ENCODE data around the gene RAB3IL1.
"Not testable (repeated sequence)": the region's sequence is repeated elsewhere in the genome, so short reads cannot be mapped to it uniquely, and the experiment has no call there.

RAB3IL1 gene

DNA sequence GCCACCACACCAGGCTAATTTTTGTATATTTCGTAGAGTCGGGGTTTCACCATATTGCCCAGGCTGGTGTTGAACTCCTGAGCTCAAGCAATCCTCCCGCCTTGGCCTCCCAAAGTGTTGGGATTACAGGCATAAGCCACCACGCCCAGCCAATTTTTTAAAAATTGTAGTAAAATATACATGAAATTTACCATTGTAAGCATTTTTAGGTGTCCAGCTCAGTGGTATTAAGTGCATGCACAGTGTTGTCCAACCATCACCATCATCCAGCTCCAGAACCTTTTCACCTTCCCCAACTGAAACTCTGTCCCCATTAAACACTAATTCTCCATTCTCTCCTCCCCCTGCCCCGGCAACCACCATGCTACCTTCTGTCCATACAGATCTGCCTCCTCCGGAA is 34.5 kb downstream of the RAB3IL1 start:
- DNase-seq = no peak

DNA sequence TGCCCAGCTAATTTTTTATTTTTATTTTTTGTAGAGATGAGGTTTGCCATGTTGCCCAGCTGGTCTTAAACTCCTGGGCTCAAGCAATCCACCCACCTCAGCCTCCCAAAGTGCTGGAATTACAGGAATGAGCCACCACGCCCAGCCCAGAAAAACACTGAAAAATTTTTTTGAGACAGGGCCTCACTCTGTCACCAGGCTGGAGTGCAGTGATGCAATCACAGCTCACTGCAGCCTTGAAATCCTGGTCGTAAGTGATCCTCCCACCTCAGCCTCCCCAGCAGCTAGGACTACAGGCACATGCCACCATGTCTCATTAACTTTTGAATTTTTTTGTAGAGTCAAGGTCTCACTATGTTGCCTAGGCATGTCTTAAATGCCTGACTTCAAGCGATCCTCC is 35.1 kb downstream of the RAB3IL1 start:
- DNase-seq = not testable (repeated sequence)

DNA sequence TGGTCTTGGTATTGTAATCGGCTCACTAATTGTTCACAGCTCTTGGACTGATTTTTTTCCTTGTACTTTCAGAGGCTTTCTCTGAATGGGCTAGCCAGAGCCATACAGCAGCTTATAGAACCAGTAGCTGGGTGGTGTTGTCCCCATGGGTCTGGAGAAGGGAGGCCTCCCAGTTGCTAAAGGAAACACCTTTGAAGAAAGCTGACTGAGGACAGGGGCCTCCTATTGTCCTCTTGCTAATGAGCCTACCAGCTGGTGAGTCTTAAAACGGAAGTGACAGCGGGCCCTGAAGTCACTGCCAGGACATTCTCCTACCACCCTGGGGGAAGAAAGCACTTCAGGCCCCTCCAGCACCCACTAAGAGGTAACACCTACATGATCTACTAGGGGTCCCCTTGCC is 36.0 kb downstream of the RAB3IL1 start:
- DNase-seq = no peak

DNA sequence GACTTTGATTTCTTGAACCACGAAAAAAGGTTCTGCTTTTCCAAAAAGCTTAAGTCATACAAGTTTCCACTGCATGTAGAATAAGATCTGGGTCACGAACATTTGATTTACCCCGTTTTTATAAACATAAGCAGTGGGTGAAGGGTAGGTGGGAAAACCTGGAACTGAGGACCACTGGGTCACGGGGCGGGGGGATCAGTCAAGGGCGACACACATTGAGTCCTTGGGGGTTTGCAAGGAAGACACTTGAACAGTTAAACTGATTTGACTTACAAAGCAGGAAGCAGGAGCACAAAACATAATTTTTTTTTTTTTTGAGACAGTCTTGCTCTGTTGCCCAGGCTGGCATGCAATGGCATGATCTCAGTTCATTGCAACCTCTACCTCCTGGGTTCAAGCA is 36.9 kb downstream of the RAB3IL1 start:
- DNase-seq = no peak

DNA sequence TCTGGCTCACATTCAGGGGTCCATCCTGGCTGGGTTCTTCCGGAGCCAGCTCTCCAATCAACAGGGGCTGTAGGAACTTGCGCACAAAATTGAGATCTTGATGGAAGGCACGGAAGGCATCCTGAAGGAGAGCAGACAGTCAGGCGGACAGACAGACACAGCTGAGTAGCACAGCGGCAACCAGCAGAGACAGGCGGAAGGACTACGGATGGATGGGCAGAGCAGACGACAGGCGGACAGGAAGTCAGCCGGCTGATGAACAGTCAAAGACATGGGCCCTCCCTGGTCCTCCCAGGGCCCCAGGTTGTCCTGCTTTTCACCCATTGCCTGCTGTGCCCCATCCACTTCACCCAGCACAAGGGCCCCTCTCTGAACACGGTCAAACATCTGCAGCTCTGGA is 37.3 kb downstream of the RAB3IL1 start:
- DNase-seq = no peak

DNA sequence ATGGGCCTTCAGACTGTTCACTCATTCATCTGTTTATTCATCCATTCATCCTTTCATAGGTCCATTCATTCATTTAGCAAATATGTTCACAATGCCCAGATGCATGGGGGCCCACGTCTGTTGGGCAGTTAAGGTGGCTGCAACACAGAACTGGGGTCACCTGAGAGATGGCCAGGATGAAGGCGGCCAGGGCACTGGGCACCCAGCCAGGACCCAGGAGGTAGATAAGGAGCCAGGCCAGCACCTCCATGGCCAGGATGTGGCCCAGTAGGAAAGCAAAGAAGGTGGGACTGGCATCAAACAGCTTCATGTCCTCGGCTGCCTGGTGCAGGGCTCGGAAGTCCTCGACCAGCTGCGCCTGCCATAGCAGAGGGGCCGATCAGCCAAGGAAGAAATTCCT is 38.2 kb downstream of the RAB3IL1 start:
- no peak for DNase-seq

DNA sequence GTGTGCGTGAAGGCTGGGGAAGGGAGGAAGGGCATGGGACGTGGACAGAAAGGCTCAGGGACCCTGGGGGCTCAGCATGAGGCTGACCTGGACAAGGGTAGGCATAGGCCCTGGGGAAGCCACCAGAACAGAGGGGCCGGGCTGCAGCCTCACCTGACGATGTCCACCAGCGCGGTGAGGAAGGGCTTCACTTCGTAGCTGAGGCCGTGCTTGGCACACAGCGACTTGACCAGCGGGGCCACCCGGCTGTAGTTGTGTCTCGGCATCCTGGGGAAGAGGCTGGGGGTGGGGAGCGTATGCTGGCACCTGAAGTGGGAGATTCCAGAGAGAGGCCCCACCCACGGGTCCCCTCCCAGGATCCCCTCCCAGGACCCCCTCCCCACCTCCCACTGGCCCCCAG is 41.7 kb downstream of the RAB3IL1 start:
- DNase-seq = no peak

DNA sequence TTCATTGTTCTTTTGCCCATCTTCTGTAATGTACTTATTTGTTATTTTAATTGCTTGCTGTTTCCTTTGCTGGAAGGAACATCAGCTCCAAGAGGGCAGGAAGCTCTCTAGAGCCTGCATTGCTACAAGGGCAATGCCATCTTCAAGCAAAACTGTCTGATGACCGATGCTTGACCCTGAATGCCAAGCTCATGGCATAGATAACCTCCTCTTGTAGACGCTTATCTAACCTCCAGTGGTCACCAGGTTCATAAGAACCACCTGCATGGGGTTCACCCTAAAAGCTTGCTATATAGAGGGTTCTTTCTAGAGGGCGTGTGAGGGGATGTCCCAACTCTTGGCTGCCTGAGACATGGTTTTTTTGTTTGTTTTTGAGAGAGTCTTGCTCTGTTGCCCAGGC is 42.5 kb downstream of the RAB3IL1 start:
- DNase-seq = no peak

DNA sequence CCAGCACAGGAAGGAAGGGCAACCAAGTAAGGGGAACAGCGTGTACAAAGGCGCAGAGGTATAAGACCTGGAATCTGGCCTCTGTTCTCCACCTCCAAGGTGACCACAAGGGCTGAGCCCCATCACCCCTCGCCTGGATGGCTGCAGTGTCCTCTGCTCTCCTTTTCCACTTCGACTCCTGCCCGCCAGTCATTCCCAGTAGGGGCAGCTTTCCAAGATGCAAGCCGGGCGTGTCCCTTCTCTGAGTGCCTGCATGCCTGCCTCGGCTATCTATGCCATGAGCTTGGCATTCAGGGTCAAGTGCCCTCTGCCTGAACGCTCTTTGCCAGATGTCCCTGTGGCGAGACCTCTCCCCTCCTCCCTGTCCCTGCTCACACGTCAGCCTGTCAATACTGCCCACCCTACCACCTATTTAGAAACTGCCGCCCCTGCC is 43.0 kb downstream of the RAB3IL1 start:
- no peak for DNase-seq

DNA sequence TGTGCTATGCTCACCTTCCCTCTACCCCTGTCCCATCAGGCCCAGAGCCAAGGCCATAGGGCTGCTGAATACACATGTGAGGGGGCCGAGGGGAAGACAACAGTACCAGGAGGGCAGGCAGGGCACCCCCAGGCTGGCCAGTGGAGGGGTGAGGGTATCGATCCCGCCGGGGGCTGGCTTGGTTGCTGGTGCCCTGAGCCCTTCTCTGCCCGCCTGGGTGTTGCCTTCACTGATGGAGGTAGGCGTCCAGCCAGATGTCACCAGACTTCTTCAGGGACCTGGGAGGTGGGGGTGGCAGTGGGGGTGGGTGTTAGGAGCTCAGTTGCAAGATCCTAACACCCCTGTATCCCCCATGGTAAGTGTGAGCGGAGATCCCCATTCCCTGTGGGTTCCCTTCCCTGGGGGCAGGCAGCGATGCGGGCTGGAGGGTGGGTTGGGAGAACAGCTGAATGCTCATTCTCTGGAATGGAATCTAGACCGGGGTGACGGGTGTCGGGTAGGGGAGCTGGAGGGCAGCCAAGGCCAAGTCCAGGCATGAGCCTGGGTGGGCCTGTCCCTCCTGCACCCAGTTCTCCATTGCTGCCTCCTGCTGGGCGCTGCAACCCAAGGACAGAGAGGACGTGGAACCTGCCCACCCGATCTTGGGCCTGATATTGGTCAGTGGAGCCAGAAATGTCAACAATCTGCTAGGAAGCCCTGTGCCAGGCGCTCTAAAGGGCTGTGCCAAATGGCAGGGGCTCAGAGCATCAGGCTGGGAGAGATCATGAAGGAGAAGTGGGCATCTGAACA is 43.6 kb downstream of the RAB3IL1 start:
- DNase-seq = no peak

DNA sequence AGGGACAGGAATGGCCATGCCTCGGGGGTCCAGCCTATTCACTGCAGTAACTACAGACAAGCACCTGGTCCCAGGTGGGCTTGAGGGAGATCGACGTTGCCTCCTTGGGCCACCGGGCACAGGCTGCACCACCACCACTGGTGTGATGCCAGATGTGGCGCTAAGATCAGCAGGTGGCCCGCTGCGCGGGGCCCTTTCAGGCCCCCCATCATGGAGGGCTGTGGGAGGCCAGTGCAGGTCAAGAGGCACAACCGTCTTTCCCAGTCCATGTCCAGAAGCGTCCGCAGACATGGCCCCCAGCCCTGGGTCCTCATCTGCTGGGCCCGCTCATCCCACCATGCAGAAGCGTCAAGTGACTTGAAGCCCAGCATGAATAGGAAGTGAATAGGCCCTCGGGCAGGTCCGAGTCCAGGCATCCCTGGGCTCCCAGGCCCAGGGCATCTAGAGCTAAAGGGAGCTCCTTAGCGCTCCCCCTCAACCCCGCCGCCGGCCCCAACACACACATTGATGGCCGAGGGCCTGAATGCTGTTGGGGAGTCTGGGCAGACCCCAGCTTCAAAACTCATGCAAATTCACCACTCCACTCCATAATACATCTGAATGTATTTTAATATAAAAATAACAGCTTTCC is 44.3 kb downstream of the RAB3IL1 start:
- DNase-seq = no peak

DNA sequence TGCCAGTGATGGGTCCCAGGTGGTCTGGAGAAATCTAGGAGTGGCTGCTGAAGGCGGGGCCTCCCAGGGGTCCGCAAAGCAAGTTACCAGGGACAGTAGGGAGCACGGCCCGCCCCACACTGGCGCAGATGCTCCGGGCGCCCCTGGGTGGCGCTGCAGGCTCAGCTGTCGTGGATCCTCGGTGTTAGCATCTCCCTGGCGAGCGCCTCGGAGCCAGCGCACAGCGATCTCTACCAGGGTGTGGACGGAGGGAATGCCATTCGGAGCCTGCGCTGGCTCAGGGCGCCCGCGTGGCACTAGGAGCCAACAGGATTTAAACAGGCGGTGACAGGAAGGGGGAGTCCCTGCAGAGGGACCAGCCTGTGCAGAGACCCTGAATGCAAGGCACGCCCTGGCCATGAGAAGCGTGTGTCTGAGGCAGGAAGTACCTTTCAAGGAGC is 46.2 kb downstream of the RAB3IL1 start:
- peak; percentile 70 for DNase-seq

DNA sequence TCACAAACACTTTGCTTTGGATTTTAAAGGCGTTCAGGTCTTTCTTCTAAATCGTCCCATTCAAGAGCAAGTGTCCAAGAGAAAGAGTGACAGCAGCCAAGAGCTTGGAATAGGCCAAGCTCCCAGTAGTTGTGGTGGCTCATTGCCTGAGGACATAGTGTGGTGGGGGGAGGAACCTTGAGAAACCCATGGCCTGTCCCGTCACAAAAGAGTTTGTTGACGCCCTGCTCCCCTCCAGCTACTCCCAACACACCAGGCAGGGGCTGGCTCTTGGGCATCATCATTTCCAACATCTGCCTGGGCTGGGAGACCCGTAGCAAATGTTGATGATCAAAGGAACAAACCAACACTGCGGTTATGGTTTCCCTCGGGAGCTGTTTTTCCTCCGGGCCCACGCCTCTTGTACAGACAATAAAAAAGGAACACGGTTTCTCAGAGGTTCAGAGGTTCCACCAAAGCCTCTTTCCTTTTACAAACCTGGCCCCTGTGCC is 46.8 kb downstream of the RAB3IL1 start:
- DNase-seq = no peak

DNA sequence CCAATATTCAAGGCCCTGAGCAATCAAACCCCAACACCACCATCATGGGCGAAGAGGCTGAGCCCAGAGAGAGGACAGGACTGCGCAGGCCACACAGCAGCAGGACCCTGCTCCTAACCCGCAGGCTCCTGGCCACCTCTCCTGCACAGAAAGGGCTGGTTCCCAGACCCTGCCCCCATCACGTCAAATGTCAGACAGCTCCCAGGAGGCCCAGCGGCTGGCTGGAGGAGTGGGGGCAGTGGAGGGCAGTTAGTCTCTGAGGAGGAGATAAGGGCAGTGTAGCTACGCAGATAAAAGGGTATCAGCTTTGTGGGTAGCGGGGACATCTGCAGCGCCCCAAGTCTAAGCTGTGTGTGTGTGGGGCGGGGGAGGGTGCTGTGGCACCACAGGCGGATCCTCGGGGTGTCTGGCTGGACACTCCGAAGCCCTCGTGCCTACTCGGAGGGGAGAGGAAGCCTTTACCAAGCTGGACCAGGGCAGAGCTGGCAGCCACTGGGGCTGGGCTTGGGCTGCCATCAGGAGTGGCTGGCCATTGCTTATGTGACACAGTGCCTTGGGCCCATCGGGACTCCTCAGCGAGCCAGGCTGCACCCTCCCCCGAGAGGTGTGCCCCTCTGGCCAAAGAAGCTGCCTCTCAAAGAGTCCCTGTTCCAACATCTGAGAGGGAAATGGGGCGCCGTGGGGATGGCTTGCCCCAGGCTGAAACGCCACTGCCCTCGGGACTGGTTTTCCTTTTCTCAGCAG is 47.5 kb downstream of the RAB3IL1 start:
- no peak for DNase-seq

DNA sequence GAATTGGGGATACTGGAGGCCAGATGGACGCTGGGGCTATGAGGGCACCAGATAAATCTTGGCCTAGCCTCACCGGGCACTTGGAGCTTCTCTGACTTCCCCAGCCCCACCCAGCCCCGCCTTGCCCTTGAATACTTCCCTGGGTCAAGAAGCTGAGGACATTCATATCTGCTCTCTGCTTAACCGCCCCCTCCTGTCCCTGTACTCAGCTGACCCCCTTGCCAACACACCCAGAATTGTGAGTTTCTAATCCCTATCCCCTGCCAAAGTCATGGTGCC is 48.0 kb downstream of the RAB3IL1 start:
- DNase-seq = no peak

DNA sequence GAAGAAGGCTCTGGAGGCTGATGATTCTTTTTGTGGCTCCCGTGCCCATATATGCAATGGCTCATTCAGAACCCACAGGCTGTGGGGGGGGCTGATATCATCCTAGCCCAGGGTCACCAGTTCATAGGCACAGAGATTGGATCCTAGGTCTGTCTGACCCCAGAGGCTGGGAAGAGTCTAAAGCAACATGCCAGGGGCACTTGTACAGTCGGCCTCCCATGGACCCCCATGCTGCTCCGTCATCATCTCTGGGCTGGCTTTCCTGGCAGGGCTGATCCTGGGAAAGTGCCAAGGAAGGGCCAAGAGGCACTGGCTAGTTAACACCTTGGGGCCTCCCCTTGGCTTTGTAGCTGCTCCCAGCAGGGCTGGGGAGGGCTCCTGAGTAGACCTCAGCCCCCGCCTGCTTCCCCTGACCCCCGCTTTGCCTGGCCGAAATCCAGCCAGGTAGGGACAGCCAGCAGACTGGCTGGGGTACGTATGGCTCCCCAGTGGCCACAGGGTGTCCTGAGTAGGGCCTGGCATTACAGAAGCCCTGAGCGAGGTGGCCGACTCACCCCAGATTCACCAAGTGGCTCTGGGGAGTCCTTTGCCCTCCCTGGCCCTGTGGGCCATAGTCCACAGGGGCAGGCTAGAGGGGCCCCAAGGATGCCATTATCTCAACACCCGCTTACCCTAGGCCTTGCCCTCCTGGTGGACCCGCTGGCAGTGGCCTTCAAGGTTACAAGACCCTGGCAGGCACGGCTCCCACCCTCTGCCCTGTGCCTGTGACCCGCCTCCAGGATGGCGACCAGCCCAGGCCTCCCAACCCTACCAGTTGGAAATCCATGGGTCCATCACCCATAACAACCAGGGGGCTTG is 48.6 kb downstream of the RAB3IL1 start:
- DNase-seq = no peak

DNA sequence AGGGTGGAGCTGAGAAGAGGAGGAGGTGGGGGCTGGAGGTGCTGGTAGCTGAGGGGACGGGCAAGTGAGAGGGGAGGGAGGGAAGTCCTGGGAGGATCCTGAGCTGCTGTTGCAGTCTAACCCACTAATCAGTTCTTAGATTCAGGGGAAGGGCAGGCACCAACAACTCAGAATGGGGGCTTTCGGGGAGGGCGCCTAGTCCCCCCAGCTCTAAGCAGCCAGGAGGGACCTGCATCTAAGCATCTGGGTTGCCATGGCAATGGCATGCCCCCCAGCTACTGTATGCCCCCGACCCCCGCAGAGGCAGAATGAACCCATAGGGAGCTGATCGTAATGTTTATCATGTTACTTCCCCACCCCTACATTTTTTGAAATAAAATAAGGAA is 50.4 kb downstream of the RAB3IL1 start:
- DNase-seq = no peak

DNA sequence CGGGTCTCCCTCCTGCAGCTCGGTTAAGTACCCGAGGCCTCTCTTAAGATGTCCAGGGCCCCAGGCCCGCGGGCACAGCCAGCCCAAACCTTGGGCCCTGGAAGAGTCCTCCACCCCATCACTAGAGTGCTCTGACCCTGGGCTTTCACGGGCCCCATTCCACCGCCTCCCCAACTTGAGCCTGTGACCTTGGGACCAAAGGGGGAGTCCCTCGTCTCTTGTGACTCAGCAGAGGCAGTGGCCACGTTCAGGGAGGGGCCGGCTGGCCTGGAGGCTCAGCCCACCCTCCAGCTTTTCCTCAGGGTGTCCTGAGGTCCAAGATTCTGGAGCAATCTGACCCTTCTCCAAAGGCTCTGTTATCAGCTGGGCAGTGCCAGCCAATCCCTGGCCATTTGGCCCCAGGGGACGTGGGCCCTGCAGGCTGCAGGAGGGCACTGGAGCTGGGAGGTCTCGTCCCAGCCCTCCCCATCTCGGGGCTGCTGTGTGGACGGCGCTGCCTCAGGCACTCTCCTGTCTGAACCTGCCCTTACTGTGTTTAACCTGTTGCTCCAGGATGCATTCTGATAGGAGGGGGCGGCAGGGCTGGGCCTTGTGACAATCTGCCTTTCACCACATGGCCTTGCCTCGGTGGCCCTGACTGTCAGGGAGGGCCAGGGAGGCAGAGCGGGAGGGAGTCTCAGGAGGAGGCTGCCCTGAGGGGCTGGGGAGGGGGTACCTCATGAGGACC is 51.0 kb downstream of the RAB3IL1 start:
- no peak for DNase-seq

DNA sequence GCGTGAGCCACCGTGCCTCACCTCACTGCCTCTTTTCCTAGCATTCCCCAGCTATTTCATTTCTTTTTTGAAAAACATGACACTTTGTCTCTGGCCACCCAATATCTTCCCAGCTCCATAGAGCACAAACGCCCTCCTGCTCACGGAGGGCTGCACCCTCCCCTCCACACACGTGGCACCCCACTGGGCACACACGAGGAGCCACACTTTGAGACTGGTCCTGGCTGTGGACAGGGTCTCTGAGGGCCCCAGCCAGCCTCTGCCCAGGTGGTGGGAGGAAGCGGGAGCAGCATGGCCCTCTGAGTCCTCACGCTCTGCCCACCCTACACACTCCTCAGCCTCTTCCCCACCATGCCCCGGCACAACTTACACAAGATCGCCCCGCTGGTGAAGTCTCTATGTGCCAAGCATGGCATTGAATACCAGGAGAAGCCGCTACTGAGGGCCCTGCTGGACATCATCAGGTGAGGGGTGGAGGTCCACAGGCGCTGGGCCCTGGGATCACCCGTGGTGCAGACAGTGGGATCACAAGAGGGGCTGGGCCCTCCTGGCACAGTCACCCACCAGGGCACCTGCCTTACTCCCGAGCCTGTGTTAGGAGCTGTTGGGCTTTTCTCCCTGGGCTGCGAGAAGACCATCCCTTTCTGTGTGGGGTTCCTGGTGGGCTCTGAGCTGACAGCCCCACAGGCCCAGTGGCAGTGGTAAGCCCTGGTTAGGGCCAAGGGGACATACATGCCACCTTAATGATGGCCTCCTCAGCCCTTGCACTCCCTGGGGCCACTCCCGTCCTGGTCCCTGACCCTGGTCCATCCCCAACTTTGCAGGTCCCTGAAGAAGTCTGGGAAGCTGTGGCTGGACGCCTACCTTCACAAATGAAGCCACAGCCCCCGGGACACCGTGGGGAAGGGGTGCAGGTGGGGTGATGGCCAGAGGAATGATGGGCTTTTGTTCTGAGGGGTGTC is 52.3 kb downstream of the RAB3IL1 start:
- DNase-seq = no peak

DNA sequence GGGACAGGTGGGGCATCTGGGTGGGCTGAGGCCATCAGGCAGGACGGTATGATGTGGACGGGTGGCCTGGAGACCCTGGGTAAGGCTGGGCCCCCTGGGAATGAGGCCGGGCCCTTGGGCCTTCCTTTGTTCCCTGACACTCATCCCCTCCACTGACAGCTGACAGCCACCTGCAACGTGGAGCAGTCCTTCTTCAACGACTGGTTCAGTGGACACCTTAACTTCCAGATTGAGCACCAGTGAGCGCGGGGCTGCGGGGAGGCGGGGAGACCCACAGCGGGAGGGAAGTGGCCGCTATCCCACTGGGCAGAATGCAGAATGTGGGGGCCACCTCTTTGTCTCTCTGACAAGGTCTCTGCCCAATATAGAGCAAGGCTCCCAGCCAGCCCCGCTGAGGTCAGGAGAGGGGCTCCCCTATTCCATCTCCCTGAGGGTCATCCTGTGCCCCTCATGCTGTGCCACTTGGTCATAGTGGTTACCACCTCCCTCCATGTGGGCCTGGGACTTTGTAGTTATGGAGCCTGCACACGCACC is 53.8 kb downstream of the RAB3IL1 start:
- DNase-seq = no peak
